Smooth muscle cell (in vitro differentiated cells): Measurements from ENCODE around the gene CD82. TPM values are rescaled to one million over a fixed set of nuclear protein-coding genes. Genes with fewer than 3 reads are reported as not detected.

Source experiments
- DNase-seq: peaks from one replicate; lab custom pipeline; 2025; ENCODE audit not compliant: unreplicated experiment; lab: John Stamatoyannopoulos, UW
- H2AFZ ChIP-seq: fragments of 200-600 bp; sonication (generic); 2 replicates; pipeline ENCODE4 v1.6.0; 2016; ENCODE audit warnings: antibody characterized with exemption, low read depth, mild to moderate bottlenecking
- H3F3A ChIP-seq: fragments of 200-600 bp; sonication (generic); 2 replicates; pipeline ENCODE4 v1.6.0; 2017; ENCODE audit warnings: antibody characterized with exemption, low read depth
- H3K27ac ChIP-seq: fragments of 200-600 bp; sonication (generic); 2 replicates; pipeline ENCODE4 v1.5.1; 2016; ENCODE audit warnings: low read depth, mild to moderate bottlenecking
- H3K27me3 ChIP-seq: fragments of 200-600 bp; sonication (generic); 2 replicates; pipeline ENCODE4 v1.6.1; 2016; ENCODE audit warnings: low read depth, mild to moderate bottlenecking
- H3K36me3 ChIP-seq: fragments of 200-600 bp; sonication (generic); 2 replicates; pipeline ENCODE4 v1.5.1; 2016; ENCODE audit warnings: low read depth
- H3K4me1 ChIP-seq: fragments of 200-600 bp; sonication (generic); 2 replicates; pipeline ENCODE4 v1.5.1; 2016; ENCODE audit warnings: low read depth
- H3K4me2 ChIP-seq: fragments of 200-600 bp; sonication (generic); 2 replicates; pipeline ENCODE4 v1.6.0; 2016; ENCODE audit warnings: mild to moderate bottlenecking
- H3K4me3 ChIP-seq: fragments of 200-600 bp; sonication (generic); 2 replicates; pipeline ENCODE4 v1.5.1; 2016; ENCODE audit warnings: mild to moderate bottlenecking
- H3K79me2 ChIP-seq: fragments of 200-600 bp; sonication (generic); 2 replicates; pipeline ENCODE4 v1.6.0; 2016; ENCODE audit warnings: low read depth, mild to moderate bottlenecking
- H3K9ac ChIP-seq: fragments of 200-600 bp; sonication (generic); 2 replicates; pipeline ENCODE4 v1.6.0; 2016; ENCODE audit warnings: low read depth
- H3K9me3 ChIP-seq: fragments of 200-600 bp; sonication (generic); replicated peaks from 2 replicates; pipeline ENCODE4 v1.5.1; 2016; ENCODE audit warnings: low read depth
- H4K20me1 ChIP-seq: fragments of 200-600 bp; sonication (generic); 2 replicates; pipeline ENCODE4 v1.6.0; 2016; ENCODE audit warnings: low read depth
- WGBS: methylation state at CpG from one replicate; pipeline ENCODE4 v1.1.7; 2016; ENCODE audit warnings: low lambda C conversion rate; 5-methylcytosine and 5-hydroxymethylcytosine counted together
- polyA plus RNA-seq: library from polyadenylated mRNA; unstranded; fragments of >200 nt; fragmentation: Nextera tagmentation; extraction: Ambion mirVana; gene quantifications from 2 replicates; pipeline ENCODE4 v1.2.1, GENCODE V29; 2016
- total RNA-seq: library from RNA; depleted of rRNA; stranded (reverse); fragments of >200 nt; gene quantifications from 2 replicates; pipeline ENCODE4 v1.2.3, GENCODE V29; 2014
- TF ChIP-seq, protein P1 (sequence below): fragments of 200-600 bp; sonication (generic); IDR thresholded peaks from 2 replicates; pipeline ENCODE4 v1.5.1; 2017; ENCODE audit warnings: borderline replicate concordance, mild to moderate bottlenecking, antibody characterized with exemption; ENCODE audit not compliant: insufficient read depth, poor library complexity, severe bottlenecking

Gene CD82
- total and polyA plus RNA-seq, 2 experiments from 2014 or later: 58.6 to 270 TPM

DNA sequence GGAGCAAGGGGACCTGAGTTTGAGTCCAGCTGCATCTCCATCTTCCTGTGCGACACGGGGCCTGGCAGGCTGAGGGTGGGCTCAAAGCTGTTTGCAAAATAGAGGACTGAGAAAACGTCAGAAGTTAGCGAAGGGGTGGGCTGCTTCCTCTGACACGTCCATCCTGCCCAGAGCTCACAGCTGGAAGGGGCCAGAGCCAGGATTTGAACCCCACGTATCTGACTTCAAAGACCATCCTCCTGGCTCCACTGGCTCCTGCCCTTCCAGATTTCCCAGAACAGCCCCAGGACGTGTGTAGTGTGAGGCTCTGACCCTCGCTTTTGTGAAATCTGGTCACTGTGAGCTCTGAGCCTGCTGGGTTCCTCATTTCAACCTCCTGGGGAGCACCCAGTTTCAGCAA, 56.3 kb downstream of the CD82 start:
- WGBS: 87% methylated on average over 8 of the region's 8 CpGs
- Histone ChIP-seq H2AFZ (no peak overlapping the region), H3F3A (no peaks in the 10 kb centered on the region), H3K4me3 (no peak overlapping the region), H3K27me3 (no peaks in the 10 kb centered on the region), H3K4me1 (no peaks in the 10 kb centered on the region), H4K20me1 (peaks cover 4% of the 10 kb centered on the region), H3K27ac (no peak overlapping the region), H3K4me2 (no peak overlapping the region), H3K9me3 (no peaks in the 10 kb centered on the region), H3K9ac (no peak overlapping the region), H3K79me2 (no peaks in the 10 kb centered on the region), H3K36me3 (no peaks in the 10 kb centered on the region)
- DNase-seq: no peak
- TF ChIP-seq, protein P1, sequence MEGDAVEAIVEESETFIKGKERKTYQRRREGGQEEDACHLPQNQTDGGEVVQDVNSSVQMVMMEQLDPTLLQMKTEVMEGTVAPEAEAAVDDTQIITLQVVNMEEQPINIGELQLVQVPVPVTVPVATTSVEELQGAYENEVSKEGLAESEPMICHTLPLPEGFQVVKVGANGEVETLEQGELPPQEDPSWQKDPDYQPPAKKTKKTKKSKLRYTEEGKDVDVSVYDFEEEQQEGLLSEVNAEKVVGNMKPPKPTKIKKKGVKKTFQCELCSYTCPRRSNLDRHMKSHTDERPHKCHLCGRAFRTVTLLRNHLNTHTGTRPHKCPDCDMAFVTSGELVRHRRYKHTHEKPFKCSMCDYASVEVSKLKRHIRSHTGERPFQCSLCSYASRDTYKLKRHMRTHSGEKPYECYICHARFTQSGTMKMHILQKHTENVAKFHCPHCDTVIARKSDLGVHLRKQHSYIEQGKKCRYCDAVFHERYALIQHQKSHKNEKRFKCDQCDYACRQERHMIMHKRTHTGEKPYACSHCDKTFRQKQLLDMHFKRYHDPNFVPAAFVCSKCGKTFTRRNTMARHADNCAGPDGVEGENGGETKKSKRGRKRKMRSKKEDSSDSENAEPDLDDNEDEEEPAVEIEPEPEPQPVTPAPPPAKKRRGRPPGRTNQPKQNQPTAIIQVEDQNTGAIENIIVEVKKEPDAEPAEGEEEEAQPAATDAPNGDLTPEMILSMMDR: no peak

DNA sequence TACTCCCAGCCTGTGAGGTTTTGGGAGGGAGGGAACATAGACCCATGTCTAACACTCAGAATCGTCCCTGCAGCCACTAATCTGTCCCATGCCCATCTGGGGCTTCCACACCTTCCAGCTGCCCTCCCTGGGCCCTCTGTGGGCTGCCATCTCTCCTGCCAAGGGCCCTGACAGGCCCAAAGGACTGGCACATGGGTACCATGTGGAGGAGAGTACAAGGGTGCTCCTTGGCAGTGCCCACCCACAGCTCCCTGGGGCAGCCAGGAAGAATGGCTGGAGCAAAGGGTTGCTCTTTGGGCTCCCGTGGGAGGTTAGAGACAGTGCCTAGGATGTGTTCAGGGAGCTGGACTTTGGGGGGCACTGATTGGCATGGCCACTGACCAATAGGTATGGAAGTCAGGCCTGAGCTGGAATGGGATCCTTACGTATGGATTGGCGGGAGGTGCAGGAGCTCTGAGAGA, 56.8 kb downstream of the CD82 start:
- Histone ChIP-seq H3K79me2 (no peaks in the 10 kb centered on the region), H3F3A (no peaks in the 10 kb centered on the region), H2AFZ (no peak overlapping the region), H3K27me3 (no peaks in the 10 kb centered on the region), H3K36me3 (no peaks in the 10 kb centered on the region), H3K27ac (no peak overlapping the region), H3K9me3 (no peaks in the 10 kb centered on the region), H3K4me1 (no peaks in the 10 kb centered on the region), H3K4me3 (no peak overlapping the region), H4K20me1 (peaks cover 4% of the 10 kb centered on the region), H3K4me2 (no peak overlapping the region), H3K9ac (no peak overlapping the region)
- TF ChIP-seq, protein P1: no peak
- no peak for DNase-seq
- 91% methylated on average over 4 of the region's 4 CpGs for WGBS

DNA sequence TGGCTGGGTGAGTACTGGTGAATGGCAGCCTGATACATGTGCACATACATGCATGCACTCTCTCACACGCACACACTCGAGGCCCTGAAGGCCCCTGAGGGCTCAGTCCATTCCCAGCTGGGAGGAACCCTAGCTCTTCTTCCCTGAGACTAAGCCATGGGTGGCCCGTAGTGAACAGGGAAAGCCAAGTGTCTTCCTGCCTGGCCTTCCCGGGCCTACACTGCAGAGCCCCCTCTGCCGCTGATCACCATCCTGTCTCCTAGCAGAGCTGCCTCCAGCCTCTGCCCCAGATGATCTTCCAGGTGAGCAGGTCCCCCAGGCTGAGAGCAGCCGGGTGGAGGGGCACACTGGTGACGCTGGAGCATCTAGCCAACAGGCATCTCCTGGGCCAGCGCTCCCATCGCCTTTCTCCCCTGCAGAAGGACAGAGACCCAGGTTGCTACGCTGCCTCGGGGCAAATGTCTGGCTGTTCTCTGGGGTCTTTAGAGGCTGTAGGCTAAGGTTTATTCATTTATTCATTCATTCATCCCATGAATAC, 57.3 kb downstream of the CD82 start:
- 90% methylated on average over 11 of the region's 11 CpGs for WGBS
- H3K9ac ChIP-seq: no peak overlapping the region

More for the DNA sequence above, 57.3 kb downstream of the CD82 start:
- Histone ChIP-seq H3K4me2 (no peak overlapping the region), H3K9me3 (no peaks in the 10 kb centered on the region), H3K36me3 (no peaks in the 10 kb centered on the region), H3K79me2 (no peaks in the 10 kb centered on the region), H3K4me3 (no peak overlapping the region), H3K4me1 (no peaks in the 10 kb centered on the region), H4K20me1 (peaks cover 4% of the 10 kb centered on the region), H2AFZ (no peak overlapping the region), H3K27ac (no peak overlapping the region), H3K27me3 (no peaks in the 10 kb centered on the region), H3F3A (no peaks in the 10 kb centered on the region)
- TF ChIP-seq, protein P1: no peak
- DNase-seq: no peak
